HCT116 (cell line): Measurements from ENCODE around the gene NEMP1. TPM values are rescaled to one million over a fixed set of nuclear protein-coding genes. Genes with fewer than 3 reads are reported as not detected.

Source experiments
- ATAC-seq: fragments of 200-7000 bp; cut with Tn5 transposase; 2 replicates; pipeline ENCODE4 v1.9.1; 2020; ENCODE audit warnings: mild to moderate bottlenecking, moderate library complexity
- BruUV-seq: library from RNA; stranded (reverse); fragments of 400-500 nt; replicated peaks from 2 replicates; lab custom pipeline; 2021; lab: Mats Ljungman, UMichigan
- CTCF ChIA-PET: fragments of 300-600 bp; sonication (Branson Sonifier 250); formaldehyde crosslinking; loops from one replicate; lab custom pipeline; 2021; ENCODE audit warnings: antibody characterized with exemption; lab: Charles Lee
- POLR2A ChIA-PET: fragments of 300-600, 350-600 bp; sonication (Branson Sonifier 250); formaldehyde crosslinking; loops from one replicate; lab custom pipeline; 2021; ENCODE audit warnings: antibody characterized with exemption; lab: Charles Lee
- RAD21 ChIA-PET, 2 experiments: fragments of 300-600 bp; sonication (Branson Sonifier 250); formaldehyde crosslinking; loops; one replicate each; lab custom pipeline; 2023; ENCODE audit warnings: low total read pairs in 2 of 2; ENCODE audit not compliant: uncharacterized antibody in 2 of 2, unreplicated experiment in 2 of 2, low non-redundant PET in 1 of 2; lab: Charles Lee
- DNase-seq: peaks from one replicate; pipeline ENCODE4 v3.0.0-alpha.2; 2010; ENCODE audit warnings: low read depth, low spot score
- H2AFZ ChIP-seq: fragments of 200-600 bp; shearing (Covaris generic), sonication (generic); 2 replicates; pipeline ENCODE4 v1.6.1; 2017; ENCODE audit warnings: low read depth, mixed run types, mixed read lengths, antibody characterized with exemption, low read length; ENCODE audit not compliant: poor library complexity, severe bottlenecking
- H3K27ac ChIP-seq: 2 replicates; pipeline ENCODE4 v1.5.1; 2012; ENCODE audit warnings: low read depth, low read length
- H3K27me3 ChIP-seq: fragments of 200-600 bp; sonication (generic); 2 replicates; pipeline ENCODE4 v1.6.1; 2016; ENCODE audit warnings: mixed run types, low read length, mixed read lengths; ENCODE audit not compliant: insufficient read depth
- H3K36me3 ChIP-seq, 2 experiments: fragments of 200-500 bp in 1 of 2; fragments of 200-600 bp in 1 of 2; sonication (Bioruptor generic) in 1 of 2; sonication (generic) in 1 of 2; 2 replicates each; pipeline versions ENCODE4 v1.5.1 to v1.6.1; 2014 to 2016; ENCODE audit warnings: low read length in 2 of 2, inconsistent platforms in 1 of 2, mixed read lengths in 1 of 2, mixed run types in 1 of 2; ENCODE audit not compliant: insufficient read depth in 2 of 2, control insufficient read depth in 1 of 2
- H3K4me1 ChIP-seq, 2 experiments: fragments of 200-600 bp in 1 of 2; sonication (generic) in 1 of 2; 2 replicates each; pipeline versions ENCODE4 v1.5.1 to v1.6.1; 2012 to 2017; ENCODE audit warnings: low read length in 2 of 2, inconsistent platforms in 1 of 2, mild to moderate bottlenecking in 1 of 2, mixed read lengths in 1 of 2, mixed run types in 1 of 2, moderate library complexity in 1 of 2; ENCODE audit not compliant: insufficient read depth in 2 of 2, control insufficient read depth in 1 of 2
- H3K4me2 ChIP-seq: fragments of 200-600 bp; sonication (generic); 2 replicates; pipeline ENCODE4 v1.6.1; 2017; ENCODE audit warnings: mixed run types, low read length, mixed read lengths
- H3K4me3 ChIP-seq, 2 experiments: fragments of 200-600 bp in 1 of 2; sonication (generic) in 1 of 2; replicated peaks in 1 of 2; 2 replicates each; pipeline ENCODE4 v1.5.1; 2011 to 2016; ENCODE audit warnings: low read length in 2 of 2, control low read depth in 1 of 2, low read depth in 1 of 2, mild to moderate bottlenecking in 1 of 2, mixed read lengths in 1 of 2, mixed run types in 1 of 2
- H3K79me2 ChIP-seq: fragments of 200-600 bp; sonication (generic); 2 replicates; pipeline ENCODE4 v1.6.1; 2017; ENCODE audit warnings: mild to moderate bottlenecking, mixed run types, low read length, moderate library complexity, mixed read lengths; ENCODE audit not compliant: insufficient read depth
- H3K9ac ChIP-seq: fragments of 200-600 bp; sonication (generic); 2 replicates; pipeline ENCODE4 v1.6.1; 2016; ENCODE audit warnings: low read length, mixed read lengths
- H3K9me2 ChIP-seq: fragments of 200-600 bp; sonication (generic), shearing (Covaris generic); 2 replicates; pipeline ENCODE4 v1.6.1; 2017; ENCODE audit warnings: mixed run types, mild to moderate bottlenecking, moderate library complexity; ENCODE audit not compliant: insufficient read depth
- H3K9me3 ChIP-seq, 2 experiments: fragments of 200-500 bp in 1 of 2; fragments of 200-600 bp in 1 of 2; sonication (Bioruptor generic) in 1 of 2; sonication (generic) in 1 of 2; 2 replicates each; pipeline ENCODE4 v1.6.1; 2014 to 2017; ENCODE audit warnings: low read length in 2 of 2, mixed read lengths in 2 of 2, inconsistent platforms in 1 of 2, low read depth in 1 of 2, mild to moderate bottlenecking in 1 of 2, mixed run types in 1 of 2, moderate library complexity in 1 of 2; ENCODE audit not compliant: control insufficient read depth in 1 of 2, insufficient read depth in 1 of 2
- H4K20me1 ChIP-seq: fragments of 200-600 bp; sonication (generic), shearing (Covaris generic); 2 replicates; pipeline ENCODE4 v1.6.1; 2017; ENCODE audit warnings: mixed run types, mild to moderate bottlenecking, moderate library complexity; ENCODE audit not compliant: insufficient read depth
- CBX3 ChIP-seq: IDR thresholded peaks from 2 replicates; pipeline ENCODE4 v1.6.1; 2012; ENCODE audit warnings: low read depth
- ELF1 ChIP-seq: IDR thresholded peaks from 2 replicates; pipeline ENCODE4 v1.6.1; 2012; ENCODE audit warnings: low read depth, borderline replicate concordance
- EZH2 ChIP-seq: fragments of 200-600 bp; sonication (generic); IDR thresholded peaks from 2 replicates; pipeline ENCODE4 v1.6.1; 2017; ENCODE audit warnings: antibody characterized with exemption, mixed run types
- EZH2phosphoT487 ChIP-seq: fragments of 200-600 bp; IDR thresholded peaks from 2 replicates; pipeline ENCODE4 v1.6.1; 2018; ENCODE audit warnings: antibody characterized with exemption, borderline replicate concordance
- FOSL1 ChIP-seq: IDR thresholded peaks from 2 replicates; pipeline ENCODE4 v1.6.1; 2012; ENCODE audit warnings: low read depth
- JUND ChIP-seq: IDR thresholded peaks from 2 replicates; pipeline ENCODE4 v1.6.1; 2012
- POLR2A ChIP-seq: IDR thresholded peaks from 2 replicates; pipeline ENCODE4 v1.7.0; 2011; ENCODE audit warnings: borderline replicate concordance; ENCODE audit not compliant: insufficient read depth, insufficient read length; ENCODE audit errors: extremely low read depth
- RAD21 ChIP-seq: IDR thresholded peaks from 2 replicates; pipeline ENCODE4 v1.6.1; 2012; ENCODE audit warnings: low read depth, mild to moderate bottlenecking
- REST ChIP-seq: IDR thresholded peaks from 2 replicates; pipeline ENCODE4 v1.6.1; 2012; ENCODE audit warnings: low read depth
- SIN3A ChIP-seq: IDR thresholded peaks from 2 replicates; pipeline ENCODE4 v1.6.1; 2012; ENCODE audit warnings: low read depth
- YY1 ChIP-seq: IDR thresholded peaks from 2 replicates; pipeline ENCODE4 v1.6.1; 2011; ENCODE audit warnings: low read length, low read depth, moderate library complexity, mild to moderate bottlenecking; ENCODE audit not compliant: insufficient replicate concordance; ENCODE audit errors: extremely low read depth
- ZNF274 ChIP-seq: fragments of 200-500 bp; sonication (Bioruptor generic); IDR thresholded peaks from 2 replicates; pipeline ENCODE4 v1.6.1; 2014; ENCODE audit warnings: mild to moderate bottlenecking, low read depth, low read length, inconsistent platforms
- intact Hi-C: fragments of 100-400 bp; cut with micrococcal nuclease; formaldehyde crosslinking; loops from 2 replicates; pipeline ENCODE4 v1.10.0; 2022
- total RNA-seq: library from RNA; stranded (reverse); gene quantifications from one replicate; pipeline ENCODE4 v1.2.1, GENCODE V29; 2021; ENCODE audit not compliant: unreplicated experiment
- TF ChIP-seq, protein P1 (sequence below), 3 experiments: fragments of 200-600 bp in 1 of 3; sonication (generic) in 1 of 3; IDR thresholded peaks in 2 of 3; conservative IDR thresholded peaks in 1 of 3; 2 replicates each; pipeline ENCODE4 v1.5.1; 2012 to 2017; ENCODE audit warnings: low read depth in 2 of 3, low read length in 2 of 3, antibody characterized with exemption in 1 of 3, borderline replicate concordance in 1 of 3, control low read depth in 1 of 3, mild to moderate bottlenecking in 1 of 3, mixed read lengths in 1 of 3, mixed run types in 1 of 3, moderate library complexity in 1 of 3; ENCODE audit not compliant: insufficient read depth in 1 of 3
- TF ChIP-seq, protein P2 (sequence below): IDR thresholded peaks from 2 replicates; pipeline ENCODE4 v1.6.1; 2011; ENCODE audit warnings: mild to moderate bottlenecking, low read length, moderate library complexity; ENCODE audit not compliant: insufficient replicate concordance; ENCODE audit errors: extremely low read depth
- TF ChIP-seq, protein P3 (sequence below): IDR thresholded peaks from 2 replicates; pipeline ENCODE4 v1.6.1; 2012

NEMP1 gene
- total RNA-seq, 1 experiment from 2014 or later: 35.2 TPM

DNA sequence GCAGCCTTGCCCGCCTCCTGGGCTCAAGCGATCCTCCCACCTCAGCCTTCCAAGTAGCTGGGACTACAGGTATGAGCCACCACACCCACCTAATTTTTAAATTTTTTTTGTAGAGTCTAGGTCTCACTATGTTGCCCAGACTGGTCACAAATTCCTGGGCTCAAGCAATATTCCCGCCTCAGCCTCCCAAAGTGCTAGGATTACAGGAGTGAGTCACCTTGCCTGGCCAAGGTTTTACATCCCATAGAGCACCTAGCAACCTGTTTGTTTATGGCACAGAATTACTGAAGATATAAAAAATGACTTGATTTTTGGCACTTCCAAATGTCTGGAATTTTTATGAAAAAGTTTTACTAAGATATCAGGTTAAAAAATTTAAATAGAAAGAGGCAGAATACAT lies 45.2 kb downstream of the NEMP1 start (continued):
- TF ChIP-seq, protein P1, sequence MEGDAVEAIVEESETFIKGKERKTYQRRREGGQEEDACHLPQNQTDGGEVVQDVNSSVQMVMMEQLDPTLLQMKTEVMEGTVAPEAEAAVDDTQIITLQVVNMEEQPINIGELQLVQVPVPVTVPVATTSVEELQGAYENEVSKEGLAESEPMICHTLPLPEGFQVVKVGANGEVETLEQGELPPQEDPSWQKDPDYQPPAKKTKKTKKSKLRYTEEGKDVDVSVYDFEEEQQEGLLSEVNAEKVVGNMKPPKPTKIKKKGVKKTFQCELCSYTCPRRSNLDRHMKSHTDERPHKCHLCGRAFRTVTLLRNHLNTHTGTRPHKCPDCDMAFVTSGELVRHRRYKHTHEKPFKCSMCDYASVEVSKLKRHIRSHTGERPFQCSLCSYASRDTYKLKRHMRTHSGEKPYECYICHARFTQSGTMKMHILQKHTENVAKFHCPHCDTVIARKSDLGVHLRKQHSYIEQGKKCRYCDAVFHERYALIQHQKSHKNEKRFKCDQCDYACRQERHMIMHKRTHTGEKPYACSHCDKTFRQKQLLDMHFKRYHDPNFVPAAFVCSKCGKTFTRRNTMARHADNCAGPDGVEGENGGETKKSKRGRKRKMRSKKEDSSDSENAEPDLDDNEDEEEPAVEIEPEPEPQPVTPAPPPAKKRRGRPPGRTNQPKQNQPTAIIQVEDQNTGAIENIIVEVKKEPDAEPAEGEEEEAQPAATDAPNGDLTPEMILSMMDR (IDR thresholded peaks at IDR 0.05 in 2 of 3, conservative IDR thresholded peaks at IDR 0.05 in 1 of 3; ENCODE audit: borderline replicate concordance in 1 of 3, insufficient read depth in 1 of 3, low read depth in 2 of 3, low read length in 2 of 3): no peak
- TF ChIP-seq CBX3 (no peak), YY1 (no peak), ZNF274 (no peak), JUND (no peak)
- TF ChIP-seq, protein P2, sequence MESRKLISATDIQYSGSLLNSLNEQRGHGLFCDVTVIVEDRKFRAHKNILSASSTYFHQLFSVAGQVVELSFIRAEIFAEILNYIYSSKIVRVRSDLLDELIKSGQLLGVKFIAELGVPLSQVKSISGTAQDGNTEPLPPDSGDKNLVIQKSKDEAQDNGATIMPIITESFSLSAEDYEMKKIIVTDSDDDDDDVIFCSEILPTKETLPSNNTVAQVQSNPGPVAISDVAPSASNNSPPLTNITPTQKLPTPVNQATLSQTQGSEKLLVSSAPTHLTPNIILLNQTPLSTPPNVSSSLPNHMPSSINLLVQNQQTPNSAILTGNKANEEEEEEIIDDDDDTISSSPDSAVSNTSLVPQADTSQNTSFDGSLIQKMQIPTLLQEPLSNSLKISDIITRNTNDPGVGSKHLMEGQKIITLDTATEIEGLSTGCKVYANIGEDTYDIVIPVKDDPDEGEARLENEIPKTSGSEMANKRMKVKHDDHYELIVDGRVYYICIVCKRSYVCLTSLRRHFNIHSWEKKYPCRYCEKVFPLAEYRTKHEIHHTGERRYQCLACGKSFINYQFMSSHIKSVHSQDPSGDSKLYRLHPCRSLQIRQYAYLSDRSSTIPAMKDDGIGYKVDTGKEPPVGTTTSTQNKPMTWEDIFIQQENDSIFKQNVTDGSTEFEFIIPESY: no peak

DNA sequence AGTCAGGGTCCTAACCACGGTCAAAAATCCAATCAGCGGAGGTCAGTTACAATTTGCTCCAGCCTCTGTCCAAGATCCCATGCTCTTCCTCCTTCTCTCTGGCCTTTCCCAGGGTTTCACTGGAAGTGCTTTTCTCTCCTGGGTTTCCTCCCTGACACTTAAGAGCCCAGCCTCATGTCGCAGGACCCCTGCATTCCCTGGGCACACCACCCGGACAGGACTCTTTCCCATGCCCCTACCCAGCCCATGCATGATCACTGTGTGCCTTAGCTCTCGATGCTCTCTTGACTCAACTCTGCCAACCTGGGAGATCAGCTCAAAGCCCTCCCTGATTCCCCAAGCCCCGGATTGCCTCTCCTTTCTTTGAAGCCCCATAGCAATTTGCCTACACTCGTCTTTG lies 46.8 kb downstream of the NEMP1 start:
- intact Hi-C loops: no loop called here
- ATAC-seq (no peak), DNase-seq (no peak)
- Histone ChIP-seq H3K4me1 (peaks cover 12 to 17% of the 10 kb centered on the region in 2 experiments), H3K27me3 (no peaks in the 10 kb centered on the region; the same call in 1 of the 2 replicates), H3K4me3 (no peak overlapping the region), H4K20me1 (no peaks in the 10 kb centered on the region), H3K36me3 (no peaks in the 10 kb centered on the region), H3K9ac (no peak overlapping the region), H3K9me2 (no peaks in the 10 kb centered on the region), H3K27ac (no peak overlapping the region), H3K4me2 (peak overlapping the region; percentile 45), H2AFZ (no peak overlapping the region), H3K79me2 (no peaks in the 10 kb centered on the region), H3K9me3 (no peaks in the 10 kb centered on the region)
- POLR2A ChIA-PET: interaction anchor here (0.7 kb wide), 1 partner anchor 9 kb away, joined by 3 read pairs; no protein-coding TSS in a partner anchor
- CTCF ChIA-PET: interaction anchor here (1.0 kb wide), 1 partner anchor 28 kb away, joined by 3 read pairs; no protein-coding TSS in a partner anchor
- RAD21 ChIA-PET: interaction anchor here in 1 of 2 experiments (0.9 kb wide), 1 partner anchor 58 kb away, joined by 4 read pairs; the partner anchor contains the start of gene NAB2
- no TSS peak for BruUV-seq
- no peak for TF ChIP-seq REST
- TF ChIP-seq EZH2phosphoT487: no peak
- no peak for TF ChIP-seq RAD21
- no peak for TF ChIP-seq POLR2A
- no peak for TF ChIP-seq SIN3A
- TF ChIP-seq, protein P3, sequence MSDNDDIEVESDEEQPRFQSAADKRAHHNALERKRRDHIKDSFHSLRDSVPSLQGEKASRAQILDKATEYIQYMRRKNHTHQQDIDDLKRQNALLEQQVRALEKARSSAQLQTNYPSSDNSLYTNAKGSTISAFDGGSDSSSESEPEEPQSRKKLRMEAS: no peak
- TF ChIP-seq, protein P2: no peak
- no peak for TF ChIP-seq ELF1
- TF ChIP-seq FOSL1: no peak
- TF ChIP-seq EZH2: no peak
